GM19035 (cell line): ENCODE measurements around the gene KIRREL2.
"Not testable (repeated sequence)": the region's sequence is repeated elsewhere in the genome, so short reads cannot be mapped to it uniquely, and the experiment has no call there.

Experiments
- ATAC-seq: cut with Tn5 transposase; IDR thresholded peaks from one replicate; pipeline ENCODE4 v1.9.1; 2021; ENCODE audit not compliant: unreplicated experiment

Gene KIRREL2

DNA sequence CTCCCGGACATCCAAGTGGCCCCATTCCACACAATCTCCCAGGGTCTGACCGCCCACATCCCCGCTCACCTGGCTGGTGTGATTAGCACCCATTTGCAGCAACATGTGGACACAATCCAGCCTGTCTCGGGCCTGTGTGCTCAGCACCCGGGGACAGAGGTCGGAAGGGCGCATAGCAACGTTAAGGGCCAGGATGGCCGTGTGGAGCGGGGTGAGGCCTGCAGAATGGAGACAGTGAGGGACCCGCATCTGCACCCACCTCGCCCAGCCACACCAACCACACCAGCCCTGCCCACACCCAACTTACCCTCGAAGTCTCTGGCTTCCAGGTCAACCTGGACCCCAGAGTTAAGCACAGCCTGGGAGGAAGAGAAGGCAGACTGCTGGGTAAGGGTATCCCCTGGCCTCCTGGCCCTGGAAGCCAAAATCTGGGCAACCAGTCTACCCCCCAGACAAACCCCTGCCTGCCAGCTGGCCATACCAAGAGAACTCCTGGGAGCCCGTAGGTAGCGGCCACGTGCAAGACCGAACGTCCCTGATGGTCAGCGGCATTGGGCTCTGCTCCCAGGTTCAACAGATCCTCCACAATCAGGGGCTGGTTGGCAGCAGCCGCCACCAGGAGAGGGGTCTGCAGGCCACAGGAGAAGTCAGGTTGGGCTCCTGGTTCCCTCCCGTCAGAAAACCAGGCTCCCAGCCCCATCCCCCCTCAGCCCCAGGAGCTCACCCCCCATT lies 39.4 kb downstream of the KIRREL2 start:
- ATAC-seq = no peak

GRCh38 chr19:35896643-35897040 lies 39.9 kb downstream of the KIRREL2 start:
- no peak for ATAC-seq

DNA sequence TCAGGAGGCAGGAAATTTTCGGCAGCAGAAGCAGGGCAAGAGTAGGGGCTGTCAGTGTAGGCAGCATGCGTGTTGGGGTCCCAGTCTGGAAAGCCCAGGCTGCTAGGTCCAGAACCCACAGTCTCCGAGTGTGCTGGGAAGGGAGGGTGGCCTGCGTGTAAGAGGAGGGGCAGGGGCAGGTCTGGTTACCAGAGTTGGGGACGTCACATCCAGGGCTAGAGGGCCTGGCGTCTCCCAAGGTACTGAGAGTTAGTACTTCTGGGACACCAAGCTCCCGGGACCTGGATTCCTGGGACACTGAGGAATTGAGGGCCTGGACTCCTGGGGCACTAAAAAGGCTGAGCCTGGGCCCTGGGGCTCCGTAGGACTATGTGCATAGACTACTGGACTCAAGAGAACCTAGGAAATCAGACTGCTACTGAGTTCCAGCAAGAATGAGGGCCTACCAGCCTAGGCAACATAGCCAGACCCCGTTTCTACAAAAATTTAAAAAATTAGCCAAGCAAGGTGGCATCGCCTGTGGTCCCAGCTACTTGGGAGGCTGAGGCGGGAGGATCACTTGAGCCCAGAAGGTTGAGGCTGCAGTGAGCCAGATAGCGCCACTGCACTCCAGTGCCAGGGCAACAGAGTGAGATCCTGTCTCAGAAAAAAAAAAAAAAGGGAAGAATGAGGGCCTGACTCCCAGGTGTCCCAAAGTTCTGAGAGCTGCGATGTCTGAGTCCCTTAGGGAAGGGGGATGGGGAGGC lies 41.2 kb downstream of the KIRREL2 start:
- ATAC-seq = no peak

DNA sequence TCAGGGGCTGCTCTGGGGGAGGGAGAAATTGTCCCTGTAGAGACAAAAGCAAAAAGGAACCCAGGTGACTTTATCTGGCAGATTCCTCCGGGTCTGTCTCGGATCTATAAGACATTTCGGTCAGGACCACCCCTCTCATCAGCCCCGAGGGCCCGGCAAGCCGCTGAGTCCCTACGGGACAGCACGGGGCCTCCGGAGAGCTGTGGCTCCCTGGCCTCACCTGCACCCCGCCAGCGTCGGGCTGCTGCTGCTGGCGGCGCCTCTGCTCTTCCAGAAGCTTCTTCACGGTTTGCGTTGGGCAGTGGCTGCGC lies 41.7 kb downstream of the KIRREL2 start:
- no peak for ATAC-seq

GRCh38 chr19:35899547-35900214 lies 43.0 kb downstream of the KIRREL2 start:
- peak; percentile 43 for ATAC-seq

DNA sequence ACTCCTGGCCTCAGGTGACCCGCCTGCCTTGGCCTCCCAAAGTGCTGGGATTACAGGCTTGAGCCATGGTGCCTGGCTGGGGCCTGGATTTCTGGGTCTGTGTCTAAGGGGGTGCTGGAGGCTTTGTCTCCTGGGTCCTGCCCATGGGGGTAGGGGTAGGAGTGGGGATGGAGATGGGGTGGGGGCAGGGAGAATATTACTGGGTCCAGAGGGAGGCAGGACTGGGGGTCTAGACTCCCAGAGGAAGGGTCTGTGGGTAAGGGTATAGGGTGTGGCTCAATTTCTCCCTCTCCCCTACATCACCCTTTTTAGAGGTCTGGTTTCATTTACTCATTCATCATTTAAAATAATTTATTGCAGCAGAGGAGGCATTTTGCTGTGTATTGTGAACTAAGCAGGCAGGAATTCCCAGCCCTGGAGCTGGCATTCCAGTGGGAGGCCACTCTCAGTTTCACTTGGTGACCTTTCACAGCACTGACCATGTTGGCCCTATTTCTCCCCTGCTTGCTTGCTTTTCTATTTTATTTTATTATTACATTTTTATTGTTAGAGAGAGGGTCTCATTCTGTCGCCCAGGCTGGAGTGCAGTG lies 44.4 kb downstream of the KIRREL2 start:
- ATAC-seq = no peak

DNA sequence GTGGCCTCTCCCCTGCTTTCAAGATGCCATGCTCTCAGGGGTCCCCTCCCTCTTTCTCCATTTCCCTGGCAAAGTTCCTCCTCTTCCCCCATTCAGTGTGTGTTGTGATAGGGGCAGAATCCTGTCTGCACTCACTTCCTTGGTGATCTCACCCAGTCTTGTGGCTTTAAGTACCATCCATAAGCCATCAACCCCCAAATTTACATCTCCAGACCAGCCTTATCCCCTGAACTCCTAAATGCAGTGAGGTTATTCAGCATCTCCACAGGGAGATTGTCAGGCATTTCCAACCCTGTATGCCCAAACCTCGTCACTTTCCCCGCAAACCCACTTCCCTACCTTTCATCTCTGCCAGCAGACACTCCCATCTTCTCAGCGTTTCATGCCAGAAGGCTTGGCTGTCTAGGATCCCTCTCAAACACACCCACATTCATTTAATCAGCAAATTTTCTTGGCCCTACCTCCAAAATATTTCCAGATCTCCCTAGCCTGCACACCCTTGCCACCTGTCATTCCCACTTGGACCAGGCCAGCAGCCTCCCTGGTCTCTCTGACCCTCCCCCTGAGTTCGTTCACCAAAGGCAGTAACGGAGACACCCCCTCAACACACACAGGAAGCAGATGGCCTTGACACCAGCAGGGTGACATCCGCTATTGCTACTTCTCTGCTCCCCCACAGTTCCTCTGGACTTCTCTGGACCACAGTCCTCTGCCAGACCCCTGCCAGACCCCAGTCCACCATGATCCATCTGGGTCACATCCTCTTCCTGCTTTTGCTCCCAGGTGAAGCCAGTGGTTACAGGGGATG lies 45.3 kb downstream of the KIRREL2 start, which contains the start of gene HCST:
Gene HCST (plus strand): TSS at position 676 of the 808 bp plus-strand sequence. CDS start 65 bp downstream, at position 741.
- ATAC-seq = no peak

DNA sequence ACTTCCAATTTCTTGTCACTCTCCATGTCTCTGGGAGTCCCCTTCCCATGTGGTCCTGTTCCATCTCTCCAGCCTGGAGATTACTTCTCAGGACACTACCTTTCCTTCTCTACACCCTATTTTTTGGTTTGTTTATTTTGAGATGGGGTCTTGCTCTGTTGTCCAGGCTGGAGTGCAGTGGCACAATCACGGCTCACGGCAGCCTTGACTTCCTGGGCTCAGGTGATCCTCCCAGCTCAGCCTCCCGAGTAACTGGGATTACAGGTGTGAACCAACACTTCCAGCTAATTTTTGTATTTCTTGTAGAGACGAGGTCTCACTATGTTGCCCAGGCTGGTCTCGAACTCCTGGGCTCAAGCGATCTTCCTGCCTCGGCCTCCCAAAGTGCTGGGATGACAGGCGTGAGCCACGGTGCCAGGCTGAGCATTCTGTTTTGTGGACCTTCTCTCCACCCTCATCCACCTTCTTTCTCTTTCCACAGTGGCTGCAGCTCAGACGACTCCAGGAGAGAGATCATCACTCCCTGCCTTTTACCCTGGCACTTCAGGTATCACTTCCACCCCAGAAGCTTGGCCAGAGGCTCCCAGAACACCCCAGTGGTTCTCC lies 46.3 kb downstream of the KIRREL2 start:
- no peak for ATAC-seq

DNA sequence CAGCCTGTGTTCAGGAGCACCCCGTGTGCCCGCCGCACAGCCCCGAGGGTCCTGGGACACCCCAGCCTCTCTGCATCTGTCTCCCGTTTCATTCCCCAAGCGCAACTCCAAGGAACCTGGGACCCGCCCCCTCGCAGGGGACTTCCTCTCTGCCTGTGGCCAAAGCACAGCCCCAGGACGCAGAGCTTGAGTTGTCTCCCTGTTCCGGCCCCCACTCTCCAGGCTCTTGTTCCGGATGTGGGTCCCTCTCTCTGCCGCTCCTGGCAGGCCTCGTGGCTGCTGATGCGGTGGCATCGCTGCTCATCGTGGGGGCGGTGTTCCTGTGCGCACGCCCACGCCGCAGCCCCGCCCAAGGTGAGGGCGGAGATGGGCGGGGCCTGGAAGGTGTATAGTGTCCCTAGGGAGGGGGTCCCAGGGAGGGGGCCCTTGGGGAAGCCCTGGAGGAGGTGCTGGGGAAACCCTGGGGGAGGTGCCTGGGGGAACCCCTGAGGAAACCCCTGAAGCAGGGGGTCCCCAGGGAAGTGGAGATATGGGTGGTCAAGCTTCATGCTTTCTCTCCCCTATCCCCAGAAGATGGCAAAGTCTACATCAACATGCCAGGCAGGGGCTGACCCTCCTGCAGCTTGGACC lies 47.0 kb downstream of the KIRREL2 start:
- ATAC-seq = peak; percentile 40

DNA sequence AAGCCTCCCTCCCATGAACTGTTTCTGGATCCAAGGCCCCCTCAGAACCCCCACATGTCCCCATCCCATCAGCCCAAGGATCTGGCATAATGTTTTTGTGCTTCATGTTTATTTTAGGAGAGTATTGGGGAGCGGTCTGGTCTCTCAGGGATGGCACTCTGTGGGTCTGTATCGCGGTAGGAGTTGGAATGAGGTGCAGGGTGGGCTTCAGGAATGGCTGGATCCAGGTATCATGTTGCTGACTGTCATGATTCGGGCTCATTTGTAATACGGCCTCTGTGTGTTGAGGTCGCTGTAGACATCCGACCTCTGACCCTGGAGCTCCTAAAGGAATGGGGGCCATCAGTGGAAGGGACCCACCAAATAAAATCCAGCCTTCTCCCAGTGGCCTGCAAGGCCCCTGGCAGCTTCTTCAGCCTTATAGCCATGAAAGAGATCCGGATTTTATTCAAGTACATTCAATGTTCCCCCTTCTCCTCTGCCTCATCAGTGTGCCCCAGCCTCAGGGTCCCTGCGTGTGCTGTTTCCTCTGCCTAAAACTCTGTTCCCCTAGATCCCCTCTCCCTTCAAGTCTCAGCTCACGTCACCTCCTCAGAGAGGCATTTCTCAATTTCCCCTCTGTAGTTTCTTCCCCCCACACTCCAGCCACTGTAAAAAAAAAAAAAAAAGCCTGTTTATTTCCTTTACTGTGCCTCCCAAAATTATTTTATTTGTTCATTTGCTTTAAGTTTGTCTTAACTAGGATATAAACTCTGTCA lies 47.8 kb downstream of the KIRREL2 start:
- ATAC-seq = no peak

GRCh38 chr19:35905178-35905727 lies 48.5 kb downstream of the KIRREL2 start:
- ATAC-seq = no peak

DNA sequence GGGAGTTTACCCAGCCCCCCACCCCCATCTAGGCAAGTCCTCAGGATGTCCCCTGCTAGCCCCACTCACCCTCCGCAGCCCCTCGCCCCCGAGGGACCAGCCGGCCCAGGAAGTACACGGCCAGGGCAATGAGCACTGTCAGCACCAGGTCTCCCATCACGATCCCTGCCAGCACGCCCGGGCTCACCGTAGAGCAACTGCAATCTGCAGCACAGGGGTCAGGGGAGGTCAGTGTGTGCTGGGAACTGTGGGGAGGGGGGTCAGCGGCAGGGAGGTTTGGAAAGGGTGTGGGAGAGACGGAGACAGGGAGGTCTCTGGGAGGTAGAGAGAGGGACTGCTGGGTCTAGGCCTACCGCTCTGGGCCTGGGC lies 50.6 kb downstream of the KIRREL2 start:
- no peak for ATAC-seq

GRCh38 chr19:35908010-35908441 lies 51.3 kb downstream of the KIRREL2 start, which contains the start of gene TYROBP:
TSS of gene TYROBP (minus strand) at chr19:35908295. CDS start at chr19:35908228, 67 bp downstream.
- no peak for ATAC-seq

DNA sequence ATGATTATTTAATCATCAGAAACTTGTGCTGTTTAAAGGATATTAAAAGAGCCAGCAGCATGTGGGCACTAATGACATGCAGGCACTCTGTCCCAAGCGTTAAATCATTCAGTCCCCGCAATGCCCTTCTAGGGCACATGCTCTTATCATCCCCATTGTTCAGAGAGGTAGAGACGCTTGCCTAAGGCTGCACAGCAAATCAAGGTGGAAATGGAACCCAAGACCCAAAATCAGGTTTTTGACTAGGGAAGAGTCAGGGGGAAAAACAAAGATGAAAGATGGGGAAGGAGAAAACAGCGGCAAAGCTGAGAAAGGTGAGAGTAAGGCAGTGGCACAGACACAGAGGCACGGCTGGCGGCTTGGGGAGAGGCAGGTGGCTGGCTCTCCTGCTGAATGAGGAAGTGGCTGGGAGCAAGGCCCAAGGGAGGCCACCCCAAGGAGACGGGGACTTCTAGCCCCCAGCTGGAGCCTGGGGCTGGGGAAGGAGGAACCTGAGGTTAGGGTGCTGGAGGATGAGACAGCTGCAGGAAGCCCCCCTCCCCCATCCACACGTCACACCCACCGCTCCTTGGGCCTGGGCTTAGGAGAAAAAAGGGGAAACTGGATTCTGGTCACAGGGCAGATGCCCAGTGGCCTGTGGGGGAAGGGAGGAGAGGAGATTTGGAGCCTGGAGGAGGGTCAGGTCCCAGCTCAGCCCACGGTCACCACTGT lies 52.4 kb downstream of the KIRREL2 start:
- no peak for ATAC-seq

GRCh38 chr19:35909684-35910035 lies 52.9 kb downstream of the KIRREL2 start:
- no peak for ATAC-seq

DNA sequence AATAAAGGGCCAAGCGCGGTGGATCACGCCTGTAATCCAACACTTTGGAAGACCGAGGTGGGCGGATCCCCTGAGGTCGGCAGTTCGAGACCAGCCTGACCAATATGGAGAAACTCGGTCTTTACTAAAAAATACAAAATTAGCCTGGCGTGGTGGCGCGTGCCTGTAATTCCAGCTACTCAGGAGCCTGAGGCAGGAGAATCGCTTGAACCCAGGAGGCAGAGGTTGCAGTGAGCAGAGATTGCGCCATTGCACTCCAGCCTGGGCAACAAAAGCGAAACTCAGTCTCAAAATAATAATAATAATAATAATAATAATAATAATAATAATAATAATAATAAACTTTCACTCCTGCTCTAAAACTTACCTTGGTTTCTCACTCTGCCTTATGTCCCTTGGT lies 53.6 kb downstream of the KIRREL2 start:
- ATAC-seq = not testable (repeated sequence)

- ATAC-seq = no peak
Observed at GRCh38 chr19:35911173-35911572, 54.5 kb downstream of the KIRREL2 start.

GRCh38 chr19:35911790-35912189 lies 55.1 kb downstream of the KIRREL2 start:
- no peak for ATAC-seq
